Ovary (tissue), 3 donors: ENCODE measurements around the gene EIF4E3.

Source experiments
- CTCF ChIP-seq, 3 donors: fragments of 450-650 bp in 2 of 3; fragments of 200-600 bp in 1 of 3; IDR thresholded peaks; one replicate each; pipeline versions ENCODE4 v1.5.1 to v1.8.0; 2016 to 2022; ENCODE audit warnings: antibody characterized with exemption in 3 of 3, mild to moderate bottlenecking in 1 of 3
- EP300 ChIP-seq: sonication (generic); formaldehyde crosslinking; IDR thresholded peaks from one replicate; pipeline ENCODE4 v1.6.1; 2017; ENCODE audit warnings: antibody characterized with exemption
- POLR2A ChIP-seq: fragments of 450-650 bp; IDR thresholded peaks from one replicate; pipeline ENCODE4 v1.6.1; 2017; ENCODE audit warnings: antibody characterized with exemption, mild to moderate bottlenecking, moderate library complexity
- donor health status: DM: no; HTN: no; CAD: no.

GRCh38 chr3:71688121-71688520 is 37.1 kb downstream of the EIF4E3 start:
- no peak for TF ChIP-seq CTCF (IDR thresholded peaks at IDR 0.05)
- no peak for TF ChIP-seq EP300
- no peak for TF ChIP-seq POLR2A
